ENCODE data around the gene WSB1.
A peak's percentile ranks its signal among the peaks of the same experiment; 100 is the strongest.

Gene WSB1

GRCh38 chr17:27338536-27338985 is 44.6 kb downstream of the WSB1 start:
- no peak overlapping the region for H3K27ac Mint-ChIP-seq (ENCODE audit: low read depth)
- peaks cover 2% of the 10 kb centered on the region for H3K36me3 Mint-ChIP-seq (ENCODE audit: insufficient read depth)
- no peaks in the 10 kb centered on the region for H3K27me3 Mint-ChIP-seq
- H3K4me3 Mint-ChIP-seq, result no peak overlapping the region
- peaks cover 6% of the 10 kb centered on the region for H3K4me1 Mint-ChIP-seq
- DNase-seq (ENCODE audit: low spot score in 2 of 2), result no peak
- no peak for ATAC-seq (replicated peaks; ENCODE audit: extremely low read depth, poor library complexity, severe bottlenecking)
- no peaks in the 10 kb centered on the region for H3K9me3 Mint-ChIP-seq

GRCh38 chr17:27339198-27339835 is 45.4 kb downstream of the WSB1 start:
- H3K27me3 Mint-ChIP-seq, result no peaks in the 10 kb centered on the region
- ATAC-seq (replicated peaks; ENCODE audit: extremely low read depth, poor library complexity, severe bottlenecking) (no peak), DNase-seq (ENCODE audit: low spot score in 2 of 2) (no peak)
- no peaks in the 10 kb centered on the region for H3K4me1 Mint-ChIP-seq
- H3K27ac Mint-ChIP-seq (ENCODE audit: low read depth), result no peak overlapping the region
- no peak overlapping the region for H3K4me3 Mint-ChIP-seq
- H3K9me3 Mint-ChIP-seq, result no peaks in the 10 kb centered on the region
- peaks cover 2% of the 10 kb centered on the region for H3K36me3 Mint-ChIP-seq (ENCODE audit: insufficient read depth)

- ATAC-seq (replicated peaks; ENCODE audit: extremely low read depth, poor library complexity, severe bottlenecking), result no peak
- no peak for DNase-seq (ENCODE audit: low spot score in 2 of 2)
- no peak overlapping the region for H3K27ac Mint-ChIP-seq (ENCODE audit: low read depth)
These were observed 46.1 kb downstream of the WSB1 start for GRCh38 chr17:27339836-27340550.

GRCh38 chr17:27340575-27340974 is 46.7 kb downstream of the WSB1 start:
- no peak for ATAC-seq (replicated peaks; ENCODE audit: extremely low read depth, poor library complexity, severe bottlenecking)

More at GRCh38 chr17:27339836-27340550, 46.1 kb downstream of the WSB1 start:
- Mint-ChIP-seq H3K36me3 (ENCODE audit: insufficient read depth) (peaks cover 2% of the 10 kb centered on the region), H3K4me3 (no peak overlapping the region), H3K9me3 (no peaks in the 10 kb centered on the region), H3K27me3 (no peaks in the 10 kb centered on the region), H3K4me1 (no peaks in the 10 kb centered on the region)

DNA sequence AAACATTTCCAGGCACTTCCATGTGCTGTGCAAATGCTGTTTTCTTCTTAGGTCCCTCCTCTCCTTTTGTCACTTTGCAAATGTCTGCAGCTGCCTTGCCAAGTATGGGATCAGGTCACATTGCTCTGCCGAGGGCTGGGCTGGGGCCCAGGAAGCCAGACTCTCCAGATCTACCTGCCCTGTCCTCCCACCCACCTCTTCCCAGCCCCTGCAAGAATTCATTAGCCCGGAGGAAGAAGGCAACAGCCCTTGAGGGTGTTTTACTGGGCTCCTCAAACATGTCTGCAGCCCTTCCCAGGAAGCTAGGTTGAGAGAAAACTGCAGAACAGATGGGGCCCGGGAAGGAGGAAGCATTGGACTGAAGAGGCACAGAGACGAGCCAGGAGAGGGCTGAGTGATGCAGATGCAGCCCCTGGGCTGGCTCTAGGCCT is 47.1 kb downstream of the WSB1 start:
- H3K4me3 Mint-ChIP-seq, result no peak overlapping the region

More at GRCh38 chr17:27340575-27340974, 46.7 kb downstream of the WSB1 start:
- DNase-seq (ENCODE audit: low spot score in 2 of 2), result no peak
- no peaks in the 10 kb centered on the region for H3K9me3 Mint-ChIP-seq
- no peak overlapping the region for H3K4me3 Mint-ChIP-seq
- no peak overlapping the region for H3K27ac Mint-ChIP-seq (ENCODE audit: low read depth)
- H3K4me1 Mint-ChIP-seq, result no peaks in the 10 kb centered on the region
- peaks cover 2% of the 10 kb centered on the region for H3K36me3 Mint-ChIP-seq (ENCODE audit: insufficient read depth)
- H3K27me3 Mint-ChIP-seq, result no peaks in the 10 kb centered on the region

DNA sequence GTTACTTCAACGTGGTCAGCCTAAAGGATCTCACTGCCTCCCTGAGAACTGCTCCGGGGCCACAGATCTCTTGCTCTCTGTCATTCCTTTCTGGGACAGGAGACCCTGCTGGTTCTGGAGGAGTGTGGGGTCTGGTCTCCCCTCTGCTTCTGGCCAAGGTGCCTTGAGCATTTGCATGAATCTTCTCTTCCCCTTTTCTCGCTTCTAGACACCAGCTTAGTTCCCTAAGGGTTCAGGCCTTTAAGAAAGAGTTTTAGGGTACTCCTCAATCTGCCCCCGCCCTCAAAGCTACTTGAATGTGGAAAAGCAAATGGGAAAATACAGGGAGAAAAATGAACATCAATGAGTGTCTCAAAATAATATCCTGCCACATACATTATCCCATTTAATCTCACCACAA is 48.1 kb downstream of the WSB1 start:
- H3K27me3 Mint-ChIP-seq, result no peaks in the 10 kb centered on the region
- no peaks in the 10 kb centered on the region for H3K9me3 Mint-ChIP-seq
- no peak for DNase-seq (ENCODE audit: low spot score in 2 of 2)
- no peak for ATAC-seq (replicated peaks; ENCODE audit: extremely low read depth, poor library complexity, severe bottlenecking)
- peaks cover 2% of the 10 kb centered on the region for H3K36me3 Mint-ChIP-seq (ENCODE audit: insufficient read depth)
- peak overlapping the region; percentile 59 for H3K27ac Mint-ChIP-seq (ENCODE audit: low read depth)
- no peaks in the 10 kb centered on the region for H3K4me1 Mint-ChIP-seq
- no peak overlapping the region for H3K4me3 Mint-ChIP-seq

More for the DNA sequence above, 47.1 kb downstream of the WSB1 start:
- ATAC-seq (replicated peaks; ENCODE audit: extremely low read depth, poor library complexity, severe bottlenecking) (no peak), DNase-seq (ENCODE audit: low spot score in 2 of 2) (no peak)
- Mint-ChIP-seq H3K27me3 (no peaks in the 10 kb centered on the region), H3K9me3 (no peaks in the 10 kb centered on the region), H3K27ac (ENCODE audit: low read depth) (no peak overlapping the region), H3K36me3 (ENCODE audit: insufficient read depth) (peaks cover 2% of the 10 kb centered on the region), H3K4me1 (no peaks in the 10 kb centered on the region)

DNA sequence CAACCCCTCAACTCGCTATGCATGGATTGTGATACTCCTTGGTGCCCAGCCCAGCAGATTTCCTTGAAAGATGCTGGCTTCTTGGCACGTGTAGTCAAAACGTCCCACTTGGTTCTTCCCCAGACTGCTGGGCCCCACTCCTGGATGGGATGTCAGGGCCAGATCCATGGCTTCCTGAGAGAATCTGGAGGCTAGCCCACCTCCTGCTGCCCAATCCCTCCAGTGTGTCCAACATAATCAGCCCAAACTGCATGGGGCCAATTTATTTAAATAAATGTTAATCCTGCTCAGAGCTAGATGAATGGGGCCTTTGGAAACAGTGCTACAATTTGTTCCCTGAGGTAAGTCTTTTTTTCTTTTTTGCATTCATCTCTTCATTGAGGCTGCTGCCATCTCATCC is 49.4 kb downstream of the WSB1 start:
- Mint-ChIP-seq H3K36me3 (ENCODE audit: insufficient read depth) (peaks cover 2% of the 10 kb centered on the region), H3K27me3 (no peaks in the 10 kb centered on the region), H3K9me3 (no peaks in the 10 kb centered on the region), H3K4me3 (no peak overlapping the region), H3K27ac (ENCODE audit: low read depth) (no peak overlapping the region), H3K4me1 (no peaks in the 10 kb centered on the region)
- no peak for ATAC-seq (replicated peaks; ENCODE audit: extremely low read depth, poor library complexity, severe bottlenecking)
- no peak for DNase-seq (ENCODE audit: low spot score in 2 of 2)

- H3K4me3 Mint-ChIP-seq, result no peak overlapping the region
- no peaks in the 10 kb centered on the region for H3K9me3 Mint-ChIP-seq
- ATAC-seq (replicated peaks; ENCODE audit: extremely low read depth, poor library complexity, severe bottlenecking), result no peak
- H3K36me3 Mint-ChIP-seq (ENCODE audit: insufficient read depth), result no peaks in the 10 kb centered on the region
- no peaks in the 10 kb centered on the region for H3K27me3 Mint-ChIP-seq
- no peak overlapping the region for H3K27ac Mint-ChIP-seq (ENCODE audit: low read depth)
- no peak for DNase-seq (ENCODE audit: low spot score in 2 of 2)
- H3K4me1 Mint-ChIP-seq, result no peaks in the 10 kb centered on the region
These were observed 50.2 kb downstream of the WSB1 start for GRCh38 chr17:27343977-27344607.

GRCh38 chr17:27345141-27345904 is 51.4 kb downstream of the WSB1 start:
- H3K27me3 Mint-ChIP-seq, result no peaks in the 10 kb centered on the region
- H3K36me3 Mint-ChIP-seq (ENCODE audit: insufficient read depth), result no peaks in the 10 kb centered on the region
- H3K4me3 Mint-ChIP-seq, result no peak overlapping the region
- no peaks in the 10 kb centered on the region for H3K9me3 Mint-ChIP-seq
- no peaks in the 10 kb centered on the region for H3K4me1 Mint-ChIP-seq
- no peak overlapping the region for H3K27ac Mint-ChIP-seq (ENCODE audit: low read depth)
- ATAC-seq (replicated peaks; ENCODE audit: extremely low read depth, poor library complexity, severe bottlenecking) (no peak), DNase-seq (ENCODE audit: low spot score in 2 of 2) (no peak)

- ATAC-seq (replicated peaks; ENCODE audit: extremely low read depth, poor library complexity, severe bottlenecking) (no peak), DNase-seq (ENCODE audit: low spot score in 2 of 2) (no peak)
- Mint-ChIP-seq H3K27me3 (no peaks in the 10 kb centered on the region), H3K27ac (ENCODE audit: low read depth) (no peak overlapping the region), H3K36me3 (ENCODE audit: insufficient read depth) (no peaks in the 10 kb centered on the region), H3K9me3 (no peaks in the 10 kb centered on the region), H3K4me3 (no peak overlapping the region), H3K4me1 (no peaks in the 10 kb centered on the region)
These were observed 52.5 kb downstream of the WSB1 start for GRCh38 chr17:27346228-27346899.

DNA sequence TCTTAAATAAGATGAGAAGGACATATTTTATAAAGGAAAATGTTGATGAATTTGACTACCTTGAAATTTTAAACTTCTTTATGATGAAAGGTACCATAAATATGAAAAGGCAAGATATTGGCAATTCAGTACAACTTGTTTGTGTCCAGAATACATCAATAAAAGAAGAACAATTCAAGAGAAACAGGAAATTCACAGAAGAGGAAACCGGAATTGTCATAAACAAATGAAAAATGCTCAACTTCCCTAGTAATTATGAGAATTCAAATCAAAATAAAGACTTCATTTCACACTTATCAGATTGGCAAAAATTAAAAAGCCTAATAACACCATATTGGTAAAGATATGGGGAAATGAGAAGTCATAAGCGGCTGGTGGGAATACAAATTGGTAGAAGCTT is 54.3 kb downstream of the WSB1 start:
- H3K4me1 Mint-ChIP-seq, result peaks cover 6% of the 10 kb centered on the region
- no peak overlapping the region for H3K27ac Mint-ChIP-seq (ENCODE audit: low read depth)
- no peak for DNase-seq (ENCODE audit: low spot score in 2 of 2)
- H3K4me3 Mint-ChIP-seq, result peak overlapping the region; percentile 43
- no peaks in the 10 kb centered on the region for H3K36me3 Mint-ChIP-seq (ENCODE audit: insufficient read depth)
- H3K9me3 Mint-ChIP-seq, result no peaks in the 10 kb centered on the region
- no peak for ATAC-seq (replicated peaks; ENCODE audit: extremely low read depth, poor library complexity, severe bottlenecking)
- no peaks in the 10 kb centered on the region for H3K27me3 Mint-ChIP-seq

- H3K27ac Mint-ChIP-seq (ENCODE audit: low read depth), result no peak overlapping the region
These were observed 55.7 kb downstream of the WSB1 start for GRCh38 chr17:27349540-27350021.

More at GRCh38 chr17:27349540-27350021, 55.7 kb downstream of the WSB1 start:
- Mint-ChIP-seq H3K27me3 (no peaks in the 10 kb centered on the region), H3K36me3 (ENCODE audit: insufficient read depth) (peaks cover 5% of the 10 kb centered on the region), H3K9me3 (no peaks in the 10 kb centered on the region), H3K4me3 (no peak overlapping the region), H3K4me1 (peaks cover 12% of the 10 kb centered on the region)
- DNase-seq (ENCODE audit: low spot score in 2 of 2) (no peak), ATAC-seq (replicated peaks; ENCODE audit: extremely low read depth, poor library complexity, severe bottlenecking) (no peak)
